Measurements from ENCODE around the gene SNX32. TPM values are rescaled to one million over a fixed set of nuclear protein-coding genes. Genes with fewer than 3 reads are reported as not detected.

Gene SNX32
- total RNA-seq = 0.97 and 1.3 TPM in 2 replicates

DNA sequence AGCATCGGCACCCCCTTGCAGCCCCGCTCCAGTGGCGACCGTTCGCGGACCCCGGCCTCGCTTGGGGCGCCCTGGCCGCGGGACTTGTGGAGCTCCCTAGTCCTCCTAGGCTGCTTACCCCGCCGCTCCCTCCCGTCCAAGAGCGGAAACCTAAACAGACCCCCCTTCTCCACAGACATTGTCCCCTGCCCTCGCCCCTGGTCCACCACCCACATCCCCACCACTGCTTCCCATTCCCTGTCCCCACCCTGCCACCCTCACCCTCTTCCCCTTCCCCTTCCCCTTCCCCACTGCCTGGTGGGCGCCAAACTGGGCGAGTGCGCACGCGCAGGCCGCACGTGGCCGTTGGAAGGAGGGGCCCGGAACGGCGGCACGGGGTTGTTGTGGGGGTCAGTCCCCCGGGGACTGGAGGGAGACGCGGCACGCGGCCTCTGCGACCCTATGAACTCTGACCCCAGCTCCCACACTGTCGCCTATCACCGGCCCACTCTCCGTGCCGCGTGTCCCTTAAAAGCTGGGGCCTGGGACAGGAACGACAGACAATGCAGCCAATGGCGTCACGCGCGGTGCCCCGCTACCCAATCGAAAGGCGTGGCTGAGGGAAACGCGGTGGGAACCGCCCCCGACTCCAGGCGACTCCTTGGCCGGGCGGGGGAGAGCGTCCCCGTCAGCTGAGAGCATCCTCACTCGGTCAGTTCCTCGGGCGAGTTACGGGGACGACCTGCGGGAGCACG, at the start of gene SNX32:
SNX32 (plus strand) TSS at position 667 of the 734 bp plus-strand sequence. CDS start 103 bp downstream, outside the sequence.

DNA sequence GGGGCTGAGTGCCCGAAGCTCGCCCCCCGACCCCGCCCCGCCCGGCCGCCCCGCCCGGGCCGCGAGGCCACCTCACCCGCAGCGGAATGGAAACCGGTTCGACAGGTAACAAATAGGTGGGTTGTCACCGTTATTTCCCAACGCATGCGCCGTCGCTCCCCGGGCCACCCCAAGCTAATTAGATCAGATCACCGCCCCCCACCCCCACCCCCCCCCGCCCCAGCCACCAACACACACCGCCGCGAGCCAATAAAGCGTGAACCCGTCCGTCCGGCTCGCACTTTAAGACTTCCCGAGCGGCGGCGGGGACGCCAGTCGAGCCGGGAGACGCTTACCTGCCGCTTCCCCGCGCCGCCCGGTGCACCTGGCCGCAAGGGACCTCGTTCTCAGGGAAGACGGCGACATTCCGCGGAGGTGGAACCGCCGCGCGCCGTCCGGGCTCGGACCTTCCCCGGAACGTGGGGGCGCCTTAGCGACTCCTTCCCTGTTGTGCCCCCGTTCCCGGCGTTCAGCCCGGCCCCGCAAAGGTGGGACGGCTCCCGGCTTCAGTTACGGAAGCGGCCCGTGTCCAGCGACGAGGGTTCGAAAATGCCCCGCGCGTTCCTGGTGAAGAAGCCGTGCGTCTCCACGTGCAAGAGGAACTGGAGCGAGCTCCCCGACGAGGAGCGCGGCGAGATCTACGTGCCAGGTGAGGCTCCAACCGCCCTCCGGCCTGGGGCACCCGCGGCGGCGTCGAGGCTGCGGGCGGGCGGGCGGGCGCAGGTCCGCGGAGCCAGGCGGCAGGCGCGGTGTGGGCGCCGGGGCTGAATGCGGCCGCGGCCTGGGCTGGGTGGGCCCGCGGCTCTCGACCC, 46.8 kb upstream of the SNX32 start, which contains the start of gene OVOL1:
OVOL1 (plus strand) TSS at position 278 of the 851 bp plus-strand sequence; CDS start at position 589, 311 bp downstream.

DNA sequence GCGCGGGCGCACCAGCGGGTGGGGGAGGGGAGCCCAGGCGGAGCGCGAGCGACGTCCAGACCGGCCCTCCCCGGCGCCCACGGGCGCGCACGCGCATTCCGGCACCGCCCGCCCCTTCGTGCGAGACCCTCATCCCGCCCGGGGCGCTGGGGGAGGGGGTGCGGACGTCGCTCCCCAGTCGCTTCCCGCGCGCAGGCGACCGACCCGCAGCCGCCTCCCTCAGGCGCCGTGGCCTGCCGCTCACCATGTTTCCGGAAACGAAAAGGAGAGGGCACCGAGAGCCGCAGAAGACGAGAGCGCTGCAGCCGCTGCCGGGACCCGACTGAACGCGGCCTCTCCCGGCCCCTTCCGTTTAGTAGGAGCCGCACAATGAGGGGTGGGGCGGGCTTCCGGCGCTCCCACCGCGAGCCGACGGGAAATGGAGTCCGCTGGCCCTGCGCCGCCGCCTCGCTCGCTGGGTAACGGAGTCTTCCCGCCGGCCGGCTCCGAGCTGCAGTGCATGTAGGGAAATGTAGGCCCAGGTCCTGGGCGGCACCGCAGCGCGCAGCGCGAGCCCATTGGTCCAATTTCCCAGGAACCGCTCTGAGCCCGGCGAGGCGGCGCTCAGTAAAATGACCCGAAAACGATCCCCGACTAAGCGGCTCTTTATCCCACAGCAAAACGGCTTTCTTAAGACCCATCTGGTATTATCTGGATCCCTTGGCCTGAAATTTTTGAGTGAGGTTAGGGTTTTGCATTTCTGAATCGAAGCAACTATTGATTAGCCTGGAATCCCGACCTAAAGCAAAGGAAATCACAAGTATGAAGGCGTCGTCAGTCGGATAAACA, 24.3 kb downstream of the SNX32 start, which contains the start of gene CFL1:
CFL1 (minus strand) TSS at position 328 of the 828 bp plus-strand sequence; CDS start at position 247, 81 bp downstream.

DNA sequence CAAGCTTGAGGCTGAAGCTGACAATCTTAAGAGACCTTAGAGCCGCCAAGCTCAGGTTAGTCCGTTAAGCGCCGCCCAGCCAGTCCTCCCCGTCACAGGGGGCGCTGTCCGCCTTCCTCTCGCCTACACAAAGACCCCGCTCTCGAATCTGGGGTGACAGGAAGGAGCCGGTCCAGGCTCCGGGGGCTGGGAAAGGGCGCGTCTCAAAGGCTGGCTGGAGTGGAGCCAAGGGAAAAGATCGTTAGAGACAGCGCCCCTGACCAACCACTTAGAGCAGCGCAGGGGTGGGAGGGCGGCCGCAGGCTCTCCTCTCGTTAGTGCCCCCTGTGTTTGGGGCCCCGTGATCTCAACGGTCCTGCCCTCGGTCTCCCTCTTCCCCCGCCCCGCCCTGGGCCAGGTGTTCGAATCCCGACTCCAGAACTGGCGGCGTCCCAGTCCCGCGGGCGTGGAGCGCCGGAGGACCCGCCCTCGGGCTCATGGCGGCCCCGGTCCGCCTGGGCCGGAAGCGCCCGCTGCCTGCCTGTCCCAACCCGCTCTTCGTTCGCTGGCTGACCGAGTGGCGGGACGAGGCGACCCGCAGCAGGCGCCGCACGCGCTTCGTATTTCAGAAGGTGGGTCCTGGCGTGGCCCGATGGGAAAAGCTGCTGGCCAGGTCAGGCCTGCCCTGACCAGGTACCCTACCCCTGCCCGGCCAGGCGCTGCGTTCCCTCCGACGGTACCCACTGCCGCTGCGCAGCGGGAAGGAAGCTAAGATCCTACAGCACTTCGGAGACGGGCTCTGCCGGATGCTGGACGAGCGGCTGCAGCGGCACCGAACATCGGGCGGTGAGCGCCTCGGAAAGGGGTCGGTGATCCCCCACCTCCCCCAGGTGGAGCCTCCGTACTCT, 26.8 kb downstream of the SNX32 start, which contains the start of gene MUS81:
MUS81 (plus strand) TSS at position 156 of the 887 bp plus-strand sequence; CDS start at position 477, 321 bp downstream.

DNA sequence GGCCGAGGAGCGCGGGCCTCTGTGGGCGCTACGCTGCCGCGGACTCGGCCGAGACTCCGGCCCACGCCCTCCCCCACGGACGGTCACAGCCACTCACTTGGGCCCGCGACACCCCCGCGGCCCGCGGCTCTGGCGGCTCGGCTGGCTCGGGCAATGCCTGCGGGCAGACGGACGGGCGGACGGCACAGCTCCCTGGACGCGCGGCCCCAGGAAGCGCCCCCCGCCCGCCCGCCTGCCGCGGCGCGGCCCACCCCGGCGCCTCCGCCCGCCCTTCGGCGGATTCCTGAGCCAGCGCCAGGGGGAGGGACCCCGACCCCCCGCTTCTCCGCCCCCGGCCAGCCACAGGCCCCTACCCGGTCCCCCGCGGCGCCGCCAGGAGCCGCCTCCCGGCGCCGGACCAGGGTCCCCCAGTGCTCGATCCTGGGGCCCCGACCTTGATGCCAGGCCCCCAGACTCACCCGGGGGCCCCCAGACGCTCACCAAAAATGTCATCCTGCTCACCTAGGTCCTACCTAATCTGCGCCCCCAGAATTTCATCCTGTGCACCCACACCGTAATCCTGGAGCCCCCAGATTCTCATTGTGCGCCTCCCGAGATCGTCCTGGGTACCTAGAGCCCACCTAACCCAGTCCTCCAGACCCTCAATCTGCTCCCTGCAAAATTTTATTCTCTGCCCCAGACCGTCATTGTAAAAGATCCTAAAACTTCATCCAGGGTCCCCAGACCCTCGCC, 39.0 kb downstream of the SNX32 start, which contains the start of gene EFEMP2:
EFEMP2 (minus strand) TSS at position 215 of the 732 bp plus-strand sequence. CDS start 446 bp downstream, outside the sequence.

DNA sequence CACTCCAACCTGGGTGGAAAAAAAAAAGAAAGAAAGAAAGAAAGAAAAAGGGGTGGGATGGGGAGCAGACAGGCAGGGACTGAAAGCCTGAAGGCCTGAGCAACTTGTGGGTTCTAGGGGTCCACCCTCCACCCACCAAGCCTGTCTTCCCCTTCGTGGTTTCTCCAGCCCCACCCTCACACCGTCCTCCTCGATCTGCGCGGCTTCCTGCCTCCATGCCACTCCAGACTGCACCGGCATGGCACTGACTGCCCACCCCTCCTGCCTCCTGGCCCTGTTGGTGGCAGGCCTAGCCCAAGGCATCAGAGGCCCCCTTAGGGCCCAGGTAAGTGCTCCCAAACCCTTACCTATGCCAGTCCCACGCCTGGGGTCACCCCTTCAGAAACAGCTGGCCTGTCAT, 45.9 kb downstream of the SNX32 start, which contains the start of gene CTSW:
CTSW (plus strand) TSS at position 221 of the 400 bp plus-strand sequence; CDS start at position 239, 18 bp downstream.

DNA sequence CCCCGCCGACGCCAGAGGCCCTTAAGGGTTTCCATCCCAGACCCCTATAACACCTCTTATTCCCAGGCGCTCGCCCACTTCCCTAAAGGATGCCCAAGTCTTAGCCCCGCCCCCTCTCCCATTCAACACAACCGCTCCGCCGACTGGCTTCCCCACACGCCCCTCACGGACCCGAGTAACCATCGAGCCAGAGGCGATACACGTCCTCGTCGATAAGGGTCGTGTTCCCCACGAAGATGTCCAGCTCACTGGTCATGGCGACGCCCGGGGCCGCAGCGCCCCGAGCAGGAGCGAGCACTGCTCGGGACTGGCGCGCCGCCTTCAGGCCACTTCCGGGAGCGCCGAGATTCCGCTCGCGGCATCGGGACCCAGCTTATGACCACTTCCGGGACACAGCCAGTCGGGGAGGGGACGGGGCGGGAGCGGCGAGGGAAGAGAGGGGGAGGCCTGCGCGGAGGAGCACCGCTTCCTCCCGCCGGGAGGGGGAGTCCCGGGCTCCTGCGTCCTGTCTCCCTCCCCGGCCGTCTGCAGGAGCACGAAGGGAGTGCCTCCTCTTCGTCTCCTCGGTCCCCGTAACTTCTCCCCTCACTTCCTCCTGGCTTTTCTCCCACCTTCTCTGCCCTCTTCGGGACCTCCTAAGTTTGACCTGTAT, 54.5 kb downstream of the SNX32 start, which contains the start of gene FIBP:
FIBP (minus strand) TSS at position 309 of the 652 bp plus-strand sequence; CDS start at position 256, 53 bp downstream.

DNA sequence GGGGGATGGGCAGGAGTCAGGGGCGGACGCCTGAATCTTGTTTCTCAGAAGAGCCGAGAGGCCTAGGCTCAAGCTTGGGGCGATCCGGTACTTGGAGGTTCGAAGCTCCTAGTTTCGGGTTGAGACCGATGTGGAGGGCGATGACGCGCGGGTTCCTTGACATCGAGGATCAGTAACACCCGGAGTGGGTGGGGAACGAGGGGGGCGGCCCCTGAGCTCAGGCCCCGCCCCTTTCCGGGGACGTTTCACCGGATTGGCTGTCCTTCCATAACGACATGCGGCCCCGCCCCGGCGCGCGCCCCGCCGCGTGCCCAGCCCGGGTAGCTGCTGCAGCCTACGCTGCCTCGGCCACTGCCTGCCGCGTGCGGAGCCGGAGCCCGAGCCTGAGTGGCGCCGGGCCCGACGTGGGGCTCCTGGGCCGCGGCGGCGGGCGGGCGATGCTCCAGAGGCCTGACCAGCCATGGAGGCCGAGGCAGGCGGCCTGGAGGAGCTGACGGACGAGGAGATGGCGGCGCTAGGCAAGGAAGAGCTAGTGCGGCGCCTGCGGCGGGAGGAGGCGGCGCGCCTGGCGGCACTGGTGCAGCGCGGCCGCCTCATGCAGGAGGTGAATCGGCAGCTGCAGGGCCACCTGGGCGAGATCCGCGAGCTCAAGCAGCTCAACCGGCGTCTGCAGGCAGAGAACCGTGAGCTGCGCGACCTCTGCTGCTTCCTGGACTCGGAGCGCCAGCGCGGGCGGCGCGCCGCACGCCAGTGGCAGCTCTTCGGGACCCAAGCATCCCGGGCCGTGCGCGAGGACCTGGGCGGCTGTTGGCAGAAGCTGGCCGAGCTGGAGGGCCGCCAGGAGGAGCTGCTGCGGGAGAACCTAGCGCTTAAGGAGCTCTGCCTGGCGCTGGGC, 56.8 kb downstream of the SNX32 start, which contains the start of gene CCDC85B:
CCDC85B (plus strand) TSS at position 350 of the 895 bp plus-strand sequence; CDS start at position 461, 111 bp downstream.

DNA sequence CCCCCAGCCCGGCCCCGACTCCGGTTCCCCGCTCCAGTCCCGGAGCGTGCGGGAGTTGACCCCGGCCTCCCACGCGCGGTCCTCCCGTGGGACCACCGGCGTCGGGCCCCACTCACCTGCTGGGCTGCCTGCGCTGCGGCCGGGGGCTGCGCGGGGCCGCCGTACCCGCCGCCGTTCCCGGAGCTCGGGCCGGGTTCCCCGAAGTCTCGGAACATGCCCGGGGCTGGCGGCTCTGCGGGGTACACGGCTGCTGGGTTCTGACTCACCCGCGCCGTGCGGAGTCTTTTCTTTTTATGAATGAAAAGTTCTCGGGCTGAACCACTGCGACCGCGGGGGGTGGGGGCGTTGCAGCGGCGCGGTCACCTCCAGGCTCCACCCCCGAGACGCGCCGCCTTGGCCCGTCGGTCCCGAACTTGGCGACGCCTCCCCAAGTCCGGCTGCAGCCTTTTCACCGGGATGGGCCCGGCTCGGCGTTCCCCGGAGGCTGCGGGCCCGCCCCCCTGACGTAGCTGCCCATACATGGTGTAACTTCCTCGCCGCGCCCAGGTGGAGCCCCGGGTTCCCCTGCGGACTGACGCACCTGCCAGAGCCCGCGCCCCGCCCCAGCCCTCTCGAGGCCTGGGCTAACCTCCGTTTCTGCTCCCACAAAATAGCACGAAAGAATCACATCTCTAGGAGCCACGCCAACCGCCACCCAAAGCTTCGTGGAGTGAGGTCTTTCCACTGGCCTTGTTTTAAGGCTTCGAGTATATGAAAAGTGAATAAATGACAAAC, 66.5 kb downstream of the SNX32 start, which contains the start of gene FOSL1:
FOSL1 (minus strand) TSS at position 264 of the 774 bp plus-strand sequence; CDS start at position 215, 49 bp downstream.

Other genes starting within 250 kb of the SNX32 start
- gene KCNK7, start 238.2 kb upstream of the SNX32 start, total RNA-seq = not detected in 2 replicates
- 21.4 and 26.9 TPM in 2 replicates for gene MAP3K11, start 219.7 kb upstream of the SNX32 start, total RNA-seq
- gene PCNX3, start 218.2 kb upstream of the SNX32 start, total RNA-seq = 34.7 and 35.2 TPM in 2 replicates
- gene SIPA1, start 195.9 kb upstream of the SNX32 start, total RNA-seq = 25.5 and 32.2 TPM in 2 replicates
- 35.0 and 40.2 TPM in 2 replicates for gene RELA, start 171.0 kb upstream of the SNX32 start, total RNA-seq
- gene KAT5, start 121.7 kb upstream of the SNX32 start, total RNA-seq = 41.7 and 46.7 TPM in 2 replicates
- 19.3 and 27.1 TPM in 2 replicates for gene RNASEH2C, start 113.2 kb upstream of the SNX32 start, total RNA-seq
- gene AP5B1, start 53.0 kb upstream of the SNX32 start, total RNA-seq = 25.0 and 27.6 TPM in 2 replicates
- not detected in 2 replicates for gene OVOL1, start 46.9 kb upstream of the SNX32 start, total RNA-seq
- 760 and 1,030 TPM in 2 replicates for gene CFL1, start 24.2 kb downstream of the SNX32 start, total RNA-seq
- 59.3 and 89.6 TPM in 2 replicates for gene MUS81, start 26.5 kb downstream of the SNX32 start, total RNA-seq
- 106 and 128 TPM in 2 replicates for gene EFEMP2, start 38.8 kb downstream of the SNX32 start, total RNA-seq
- gene CTSW, start 45.9 kb downstream of the SNX32 start, total RNA-seq = not detected in 2 replicates
- 117 and 131 TPM in 2 replicates for gene FIBP, start 54.5 kb downstream of the SNX32 start, total RNA-seq
- gene CCDC85B, start 56.7 kb downstream of the SNX32 start, total RNA-seq = 42.7 and 47.2 TPM in 2 replicates
- 14.5 and 22.2 TPM in 2 replicates for gene FOSL1, start 66.4 kb downstream of the SNX32 start, total RNA-seq
- gene C11orf68, start 85.1 kb downstream of the SNX32 start, total RNA-seq = 30.2 and 31.0 TPM in 2 replicates
- gene DRAP1, start 85.5 kb downstream of the SNX32 start, total RNA-seq = 95.9 and 100 TPM in 2 replicates
- gene TSGA10IP, start 111.5 kb downstream of the SNX32 start, total RNA-seq = not detected in 2 replicates
- gene SART1, start 127.8 kb downstream of the SNX32 start, total RNA-seq = 22.7 and 26.8 TPM in 2 replicates
- 27.6 and 34.1 TPM in 2 replicates for gene EIF1AD, start 168.2 kb downstream of the SNX32 start, total RNA-seq
- gene BANF1, start 168.5 kb downstream of the SNX32 start, total RNA-seq = 13.5 and 18.2 TPM in 2 replicates
- gene CST6, start 178.0 kb downstream of the SNX32 start, total RNA-seq = 0.49 and 0.85 TPM in 2 replicates
- not detected in 2 replicates for gene CATSPER1, start 192.5 kb downstream of the SNX32 start, total RNA-seq
- gene GAL3ST3, start 215.2 kb downstream of the SNX32 start, total RNA-seq = 0.16 TPM in 1 of 2 replicates, not detected in the other
- 117 and 171 TPM in 2 replicates for gene SF3B2, start 218.4 kb downstream of the SNX32 start, total RNA-seq
- 41.7 and 44.0 TPM in 2 replicates for gene PACS1, start 236.3 kb downstream of the SNX32 start, total RNA-seq